ENCODE measurements around the gene ITIH1. TPM values are rescaled to one million over a fixed set of nuclear protein-coding genes. Genes with fewer than 3 reads are reported as not detected.

Gene ITIH1
- total RNA-seq, 1 experiment from 2014 or later = not detected

DNA sequence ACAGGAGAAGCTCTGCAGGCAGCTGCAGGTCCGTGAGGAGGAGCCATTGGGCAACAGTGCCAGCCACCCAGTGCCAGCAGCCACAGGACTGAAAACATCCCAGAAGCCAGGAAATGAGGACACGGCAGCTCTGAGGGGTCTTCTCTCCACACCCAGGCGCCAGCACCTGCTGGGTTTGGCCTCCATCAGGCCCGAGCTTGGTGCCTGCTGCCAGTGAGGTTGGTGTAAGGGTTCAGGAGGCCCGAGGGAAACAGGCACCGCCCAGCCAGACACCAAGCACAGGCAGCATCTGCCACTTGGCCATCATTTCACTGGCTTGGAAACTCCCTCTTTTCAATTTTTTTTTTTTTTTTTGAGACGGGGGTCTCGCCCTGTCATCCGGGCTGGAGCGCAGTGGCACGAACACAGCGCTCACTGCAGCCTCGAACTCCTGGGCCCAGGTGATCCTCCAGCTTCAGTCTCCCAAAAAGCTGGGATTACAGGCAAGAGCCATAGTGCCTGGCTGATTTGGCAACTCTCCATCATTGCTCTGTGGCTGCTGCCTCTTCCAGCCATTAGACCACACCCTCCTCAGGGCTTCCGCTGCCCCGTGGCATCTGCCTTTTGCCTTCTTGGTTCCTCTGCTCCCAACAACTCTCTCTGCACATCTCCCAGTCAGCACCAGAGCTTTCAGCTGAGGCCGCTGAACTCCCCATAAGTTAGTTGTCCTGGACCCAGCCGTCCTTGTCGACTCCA is 15.7 kb downstream of the ITIH1 start:
- intact Hi-C loops (cut with micrococcal nuclease; ENCODE audit: unreplicated experiment) = no loop called here
- no peaks in the 10 kb centered on the region for H3K9me3 Mint-ChIP-seq (ENCODE audit: unreplicated experiment)
- no peaks in the 10 kb centered on the region for H3K27me3 Mint-ChIP-seq (ENCODE audit: insufficient read depth, unreplicated experiment)
- H3K36me3 ChIP-seq (ENCODE audit: control insufficient read depth, insufficient read depth, low read length) = no peaks in the 10 kb centered on the region
- ChIA-PET POLR2A (no interaction called here), CTCF (interaction anchor here (0.6 to 2.0 kb wide), 5 partner anchors 8 to 28 kb away, joined by 3 to 8 read pairs (median 5); partner anchors contain the start of gene NEK4)
- no peaks in the 10 kb centered on the region for H3K4me1 Mint-ChIP-seq (ENCODE audit: low read depth, unreplicated experiment)
- no peaks in the 10 kb centered on the region for H3K9me3 ChIP-seq
- H3K4me3 Mint-ChIP-seq (ENCODE audit: unreplicated experiment) = no peak overlapping the region
- no peak for TF ChIP-seq CTCF (IDR thresholded peaks at IDR 0.05; ENCODE audit: insufficient read depth in 1 of 2, low read depth in 1 of 2, low read length in 1 of 2, severe bottlenecking in 1 of 2, unreplicated experiment in 1 of 2)
- no peak for DNase-seq
- no peak overlapping the region for H3K27ac Mint-ChIP-seq (ENCODE audit: unreplicated experiment)
- no peaks in the 10 kb centered on the region for H3K36me3 Mint-ChIP-seq (ENCODE audit: insufficient read depth, unreplicated experiment)
- no TSS peak for BruUV-seq (replicated peaks)
- no peaks in the 10 kb centered on the region for H3K27me3 ChIP-seq (replicated peaks; ENCODE audit: control insufficient read depth, insufficient read depth, low read length)
- H3K4me3 ChIP-seq (ENCODE audit: low read depth, low read length) = no peak overlapping the region
- H3K4me1 ChIP-seq = no peaks in the 10 kb centered on the region

DNA sequence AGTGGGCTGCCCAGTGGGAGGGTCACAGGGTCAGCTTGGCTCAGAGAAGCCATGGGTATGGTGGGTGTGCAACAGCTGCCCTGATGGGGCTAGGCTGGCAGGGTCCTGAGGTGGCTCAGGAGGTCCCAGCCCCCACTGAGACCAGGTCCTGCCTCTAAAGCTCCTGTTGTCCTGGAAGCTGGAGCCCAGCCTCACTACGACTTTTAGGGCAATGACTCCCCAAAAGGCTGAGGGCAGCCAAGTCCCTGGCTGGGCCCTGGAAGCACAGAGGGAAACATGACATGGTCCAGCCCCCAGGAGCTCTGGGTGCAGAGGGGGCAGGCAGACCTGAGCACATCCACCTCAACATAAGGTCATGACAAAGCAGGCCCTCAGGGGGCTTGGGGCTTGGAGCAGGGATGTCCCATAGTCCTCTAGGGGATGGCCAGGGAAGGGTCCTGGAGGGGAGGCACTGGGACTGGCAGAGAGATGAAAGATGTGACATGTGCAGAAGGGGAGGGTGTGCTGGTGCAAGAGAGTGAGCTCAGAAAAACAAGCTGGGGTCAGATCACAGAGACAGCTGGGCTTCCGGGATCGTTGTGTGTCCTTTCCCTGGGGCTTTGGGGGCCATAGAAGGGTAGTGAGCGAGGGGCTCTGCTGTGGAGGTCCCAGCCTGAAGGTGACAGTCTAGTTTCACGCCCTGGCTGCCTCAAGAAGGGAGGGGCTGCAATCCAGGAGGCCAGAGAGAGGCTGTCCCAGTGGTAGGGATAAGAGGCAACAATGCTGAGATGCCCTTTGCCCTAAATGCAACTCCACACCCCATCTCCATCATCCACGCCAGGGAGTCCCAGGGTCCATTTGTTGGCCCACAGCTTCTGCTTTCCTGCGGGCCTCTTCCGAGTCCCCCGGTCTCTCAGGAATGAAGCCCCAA is 16.6 kb downstream of the ITIH1 start:
- no peak for TF ChIP-seq CTCF (IDR thresholded peaks at IDR 0.05; ENCODE audit: insufficient read depth in 1 of 2, low read depth in 1 of 2, low read length in 1 of 2, severe bottlenecking in 1 of 2, unreplicated experiment in 1 of 2)

DNA sequence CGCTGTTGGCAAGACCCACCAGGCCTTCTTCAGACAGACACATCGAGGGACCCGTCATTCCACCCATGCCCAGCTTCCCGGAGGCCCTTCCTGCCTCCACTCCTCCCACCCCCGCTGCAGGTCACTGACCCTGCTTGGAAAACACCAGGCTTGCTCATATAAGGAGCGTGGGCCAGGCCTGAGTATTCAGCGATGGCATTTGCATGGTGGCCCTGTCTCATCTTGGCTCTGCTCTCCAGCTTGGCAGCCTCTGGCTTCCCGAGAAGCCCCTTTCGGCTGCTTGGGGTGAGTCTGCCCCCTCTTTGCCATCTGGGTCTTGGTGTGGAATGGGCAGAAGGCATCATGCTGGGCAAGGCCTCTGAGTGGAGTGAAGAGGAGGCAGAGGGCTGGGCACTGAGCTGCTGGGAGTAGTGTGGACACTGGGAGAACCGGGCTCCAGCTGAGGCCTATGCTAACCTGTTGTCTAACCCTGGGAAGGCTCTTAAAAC is 17.3 kb downstream of the ITIH1 start, which contains the start of gene ITIH3:
ITIH3 (plus strand) TSS at position 185 of the 488 bp plus-strand sequence; CDS start at position 193, 8 bp downstream.
- no TSS peak for BruUV-seq (replicated peaks)
- POLR2A ChIA-PET = no interaction called here
- CTCF ChIA-PET = interaction anchor here (0.6 kb wide), 1 partner anchor 98 kb away, joined by 4 read pairs; no protein-coding TSS in a partner anchor
- no peaks in the 10 kb centered on the region for H3K9me3 Mint-ChIP-seq (ENCODE audit: unreplicated experiment)
- Histone ChIP-seq H3K9me3 (no peaks in the 10 kb centered on the region), H3K36me3 (ENCODE audit: control insufficient read depth, insufficient read depth, low read length) (no peaks in the 10 kb centered on the region), H3K4me1 (no peaks in the 10 kb centered on the region), H3K4me3 (ENCODE audit: low read depth, low read length) (no peak within 1 kb of the TSS), H3K27me3 (replicated peaks; ENCODE audit: control insufficient read depth, insufficient read depth, low read length) (no peaks in the 10 kb centered on the region)
- no peak for TF ChIP-seq CTCF (IDR thresholded peaks at IDR 0.05; ENCODE audit: insufficient read depth in 1 of 2, low read depth in 1 of 2, low read length in 1 of 2, severe bottlenecking in 1 of 2, unreplicated experiment in 1 of 2)
- no peak for DNase-seq
- no peak within 1 kb of the TSS for H3K4me3 Mint-ChIP-seq (ENCODE audit: unreplicated experiment)
- intact Hi-C loops (cut with micrococcal nuclease; ENCODE audit: unreplicated experiment) = no loop called here
- no peaks in the 10 kb centered on the region for H3K4me1 Mint-ChIP-seq (ENCODE audit: low read depth, unreplicated experiment)
- H3K36me3 Mint-ChIP-seq (ENCODE audit: insufficient read depth, unreplicated experiment) = no peaks in the 10 kb centered on the region
- no peaks in the 10 kb centered on the region for H3K27me3 Mint-ChIP-seq (ENCODE audit: insufficient read depth, unreplicated experiment)
- H3K27ac Mint-ChIP-seq (ENCODE audit: unreplicated experiment) = no peak within 1 kb of the TSS

More for the DNA sequence above, 16.6 kb downstream of the ITIH1 start:
- CTCF ChIA-PET = interaction anchor here (0.6 to 2.0 kb wide), 2 partner anchors 27 to 99 kb away, joined by 4 to 8 read pairs; no protein-coding TSS in a partner anchor
- Histone ChIP-seq H3K9me3 (no peaks in the 10 kb centered on the region), H3K4me3 (ENCODE audit: low read depth, low read length) (no peak overlapping the region), H3K36me3 (ENCODE audit: control insufficient read depth, insufficient read depth, low read length) (no peaks in the 10 kb centered on the region), H3K4me1 (no peaks in the 10 kb centered on the region), H3K27me3 (replicated peaks; ENCODE audit: control insufficient read depth, insufficient read depth, low read length) (no peaks in the 10 kb centered on the region)
- H3K4me1 Mint-ChIP-seq (ENCODE audit: low read depth, unreplicated experiment) = no peaks in the 10 kb centered on the region
- no peaks in the 10 kb centered on the region for H3K27me3 Mint-ChIP-seq (ENCODE audit: insufficient read depth, unreplicated experiment)
- no TSS peak for BruUV-seq (replicated peaks)
- H3K27ac Mint-ChIP-seq (ENCODE audit: unreplicated experiment) = no peak overlapping the region
- no peaks in the 10 kb centered on the region for H3K36me3 Mint-ChIP-seq (ENCODE audit: insufficient read depth, unreplicated experiment)
- no peaks in the 10 kb centered on the region for H3K9me3 Mint-ChIP-seq (ENCODE audit: unreplicated experiment)
- intact Hi-C loops (cut with micrococcal nuclease; ENCODE audit: unreplicated experiment) = no loop called here
- DNase-seq = no peak
- POLR2A ChIA-PET = no interaction called here
- no peak overlapping the region for H3K4me3 Mint-ChIP-seq (ENCODE audit: unreplicated experiment)

All from Caco-2 (cell line).